ENCODE results near the gene PCAT6. TPM values are rescaled to one million over a fixed set of nuclear protein-coding genes. Genes with fewer than 3 reads are reported as not detected.
A peak's percentile ranks its signal among the peaks of the same experiment; 100 is the strongest.

The PCAT6 gene
- total RNA-seq, 4 donors from 2014 or later, result not detected

DNA sequence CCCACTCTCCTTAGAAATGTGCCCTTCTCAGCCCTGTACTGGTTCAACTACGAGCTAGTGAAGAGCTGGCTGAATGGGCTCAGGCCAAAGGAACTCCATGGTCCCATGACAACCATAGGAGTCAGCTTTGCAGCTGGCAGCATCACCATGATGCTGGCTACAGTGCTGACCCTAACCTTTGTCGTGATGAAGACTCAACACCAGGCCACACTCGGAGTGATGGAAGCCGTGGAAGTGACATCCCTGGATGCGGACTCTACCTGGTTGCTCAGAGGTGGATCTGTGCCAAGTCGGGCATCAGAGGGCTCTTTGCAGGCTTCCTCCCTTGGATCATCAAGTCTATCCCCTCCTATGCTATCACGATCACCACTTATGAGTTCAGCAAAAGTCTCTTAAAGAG, 14.1 kb upstream of the PCAT6 start:
- Histone ChIP-seq H3K36me3 (peaks cover 0 to 6% (median 0%) of the 10 kb centered on the region in 4 donors), H3K27ac (replicated peaks in 1 of 4) (no peak overlapping the region), H3K9me3 (no peaks in the 10 kb centered on the region), H3K4me1 (peaks cover 3 to 21% (median 16%) of the 10 kb centered on the region in 4 donors), H3K27me3 (no peaks in the 10 kb centered on the region), H3K4me3 (no peak overlapping the region)
- intact Hi-C loops (cut with DNase I), result no loop called here
- DNase-seq (ENCODE audit: extremely low spot score), result peak; percentile 77
- TF ChIP-seq POLR2A (IDR thresholded peaks at IDR 0.05; ENCODE audit: low read depth) (no peak), POLR2AphosphoS5 (IDR thresholded peaks at IDR 0.05) (no peak)
- TF ChIP-seq, protein P1, sequence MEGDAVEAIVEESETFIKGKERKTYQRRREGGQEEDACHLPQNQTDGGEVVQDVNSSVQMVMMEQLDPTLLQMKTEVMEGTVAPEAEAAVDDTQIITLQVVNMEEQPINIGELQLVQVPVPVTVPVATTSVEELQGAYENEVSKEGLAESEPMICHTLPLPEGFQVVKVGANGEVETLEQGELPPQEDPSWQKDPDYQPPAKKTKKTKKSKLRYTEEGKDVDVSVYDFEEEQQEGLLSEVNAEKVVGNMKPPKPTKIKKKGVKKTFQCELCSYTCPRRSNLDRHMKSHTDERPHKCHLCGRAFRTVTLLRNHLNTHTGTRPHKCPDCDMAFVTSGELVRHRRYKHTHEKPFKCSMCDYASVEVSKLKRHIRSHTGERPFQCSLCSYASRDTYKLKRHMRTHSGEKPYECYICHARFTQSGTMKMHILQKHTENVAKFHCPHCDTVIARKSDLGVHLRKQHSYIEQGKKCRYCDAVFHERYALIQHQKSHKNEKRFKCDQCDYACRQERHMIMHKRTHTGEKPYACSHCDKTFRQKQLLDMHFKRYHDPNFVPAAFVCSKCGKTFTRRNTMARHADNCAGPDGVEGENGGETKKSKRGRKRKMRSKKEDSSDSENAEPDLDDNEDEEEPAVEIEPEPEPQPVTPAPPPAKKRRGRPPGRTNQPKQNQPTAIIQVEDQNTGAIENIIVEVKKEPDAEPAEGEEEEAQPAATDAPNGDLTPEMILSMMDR (IDR thresholded peaks at IDR 0.05), result no peak
- WGBS, result 90% methylated on average over 6 of the region's 7 CpGs

DNA sequence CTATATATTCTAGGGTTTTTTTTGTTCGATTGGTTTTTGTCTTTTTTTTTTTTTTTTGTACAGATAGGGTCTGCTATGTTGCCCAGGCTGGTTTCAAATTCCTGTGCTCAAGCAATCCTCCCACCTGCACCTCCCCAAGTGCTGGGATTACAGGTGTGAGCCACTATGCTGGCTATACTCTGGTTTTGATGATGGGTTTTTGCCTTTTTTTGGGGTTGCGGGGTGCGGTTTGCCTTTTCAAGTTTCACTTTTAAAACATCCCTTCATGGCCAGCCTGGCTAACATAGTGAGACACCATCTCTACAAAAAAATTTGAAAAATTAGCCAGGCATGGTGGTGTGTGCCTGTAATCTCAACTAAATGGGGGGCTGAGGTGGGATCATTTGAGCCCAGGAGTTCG, 12.5 kb upstream of the PCAT6 start:
- H3K4me3 ChIP-seq, result no peak overlapping the region
- WGBS, result 83% methylated on average over 4 of the region's 4 CpGs
- H3K9me3 ChIP-seq, result no peaks in the 10 kb centered on the region
- TF ChIP-seq POLR2A (IDR thresholded peaks at IDR 0.05; ENCODE audit: low read depth) (no peak), EP300 (IDR thresholded peaks at IDR 0.05) (no peak), POLR2AphosphoS5 (IDR thresholded peaks at IDR 0.05) (no peak)
- TF ChIP-seq, protein P1 (IDR thresholded peaks at IDR 0.05), result no peak
- H3K27ac ChIP-seq (replicated peaks in 1 of 4), result no peak overlapping the region
- peaks cover 0 to 6% (median 0%) of the 10 kb centered on the region in 4 donors for H3K36me3 ChIP-seq
- intact Hi-C loops (cut with DNase I), result no loop called here
- H3K4me1 ChIP-seq, result peaks cover 0 to 32% (median 25%) of the 10 kb centered on the region in 4 donors
- DNase-seq (ENCODE audit: extremely low spot score), result peak; percentile 2
- H3K27me3 ChIP-seq, result no peaks in the 10 kb centered on the region

DNA sequence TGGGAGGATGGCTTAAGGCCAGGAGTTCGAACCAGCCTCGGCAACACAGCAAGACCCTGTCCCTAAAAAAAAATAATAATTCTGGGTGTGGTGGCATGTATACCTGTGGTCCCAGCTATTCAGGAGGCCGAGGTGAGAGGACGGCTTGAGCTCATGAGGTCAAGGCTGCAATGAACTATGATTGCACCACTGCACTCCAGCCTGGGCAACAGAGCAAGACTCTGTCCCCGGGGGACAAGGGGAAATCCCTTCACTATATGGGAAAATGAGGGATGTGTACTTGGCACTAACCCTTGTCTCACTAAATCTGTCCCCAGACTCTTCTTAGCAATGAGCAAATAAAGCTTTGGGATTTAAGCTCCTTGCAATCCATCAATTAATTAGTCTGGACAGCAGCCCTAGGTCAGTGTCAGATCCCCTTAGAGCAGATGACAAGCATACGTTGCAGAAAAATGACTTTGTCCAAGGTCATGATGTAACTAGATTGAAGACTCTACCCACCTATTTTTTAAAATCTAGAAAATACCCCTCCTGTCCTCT, 11.9 kb upstream of the PCAT6 start:
- H3K27me3 ChIP-seq, result no peaks in the 10 kb centered on the region
- DNase-seq (ENCODE audit: extremely low spot score), result peak; percentile 62
- H3K4me3 ChIP-seq, result no peak overlapping the region
- peaks cover 0 to 37% (median 30%) of the 10 kb centered on the region in 4 donors for H3K4me1 ChIP-seq
- TF ChIP-seq POLR2AphosphoS5 (IDR thresholded peaks at IDR 0.05) (no peak), EP300 (IDR thresholded peaks at IDR 0.05) (no peak), POLR2A (IDR thresholded peaks at IDR 0.05; ENCODE audit: low read depth) (no peak)
- TF ChIP-seq, protein P1 (IDR thresholded peaks at IDR 0.05), result no peak
- H3K36me3 ChIP-seq, result peaks cover 0 to 6% (median 0%) of the 10 kb centered on the region in 4 donors
- 81% methylated on average over 6 of the region's 6 CpGs for WGBS
- no peaks in the 10 kb centered on the region for H3K9me3 ChIP-seq
- H3K27ac ChIP-seq (replicated peaks in 1 of 4), result no peak overlapping the region
- intact Hi-C loops (cut with DNase I), result no loop called here

DNA sequence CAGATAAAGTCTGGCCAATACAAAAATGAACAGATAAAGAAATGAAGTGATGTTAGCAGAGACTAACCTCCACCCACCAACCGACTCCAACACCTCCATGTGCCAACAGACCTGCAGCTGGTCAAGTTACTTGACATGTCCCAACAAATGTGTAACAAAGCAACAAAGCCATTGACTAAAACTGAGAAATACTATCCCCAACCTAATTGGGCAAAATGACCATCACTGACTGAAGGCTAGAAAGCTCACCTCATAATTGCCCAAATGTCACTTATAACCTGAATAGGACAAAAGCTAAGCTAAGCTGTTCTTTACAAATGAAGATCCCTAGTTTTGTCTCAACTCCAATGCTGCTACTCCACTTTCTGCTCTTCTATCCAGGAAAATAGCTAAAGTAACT, 10.0 kb upstream of the PCAT6 start:
- TF ChIP-seq, protein P1 (IDR thresholded peaks at IDR 0.05), result no peak
- TF ChIP-seq POLR2AphosphoS5 (IDR thresholded peaks at IDR 0.05), result no peak
- no peak for TF ChIP-seq EP300 (IDR thresholded peaks at IDR 0.05)
- no peak for TF ChIP-seq POLR2A (IDR thresholded peaks at IDR 0.05; ENCODE audit: low read depth)
- Histone ChIP-seq H3K27me3 (no peaks in the 10 kb centered on the region), H3K4me1 (peaks cover 2 to 45% (median 45%) of the 10 kb centered on the region in 4 donors), H3K9me3 (no peaks in the 10 kb centered on the region), H3K27ac (replicated peaks in 1 of 4) (no peak overlapping the region), H3K36me3 (peaks cover 0 to 6% (median 0%) of the 10 kb centered on the region in 4 donors), H3K4me3 (no peak overlapping the region)
- WGBS, result 88% methylated on average over 1 of the region's 1 CpG
- DNase-seq (ENCODE audit: extremely low spot score), result no peak
- intact Hi-C loops (cut with DNase I), result no loop called here

DNA sequence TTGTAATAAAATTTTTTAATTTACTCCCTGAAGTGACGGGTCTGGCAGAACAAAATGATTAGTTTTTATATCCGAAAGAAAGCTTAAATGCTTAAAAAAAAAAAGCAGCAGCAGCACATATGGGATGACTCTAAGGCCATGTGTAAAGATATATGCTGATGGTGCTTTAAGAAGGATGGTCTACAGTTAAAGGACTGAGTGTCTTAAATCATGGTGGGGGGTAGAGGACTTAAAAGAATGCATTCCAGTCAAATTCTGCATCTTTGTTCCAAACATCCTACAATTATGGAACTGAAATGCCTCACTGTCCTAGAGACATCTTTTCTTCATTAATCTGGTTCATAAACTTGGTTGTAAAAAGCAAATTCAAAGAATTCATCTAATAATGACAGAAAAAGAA, 9.6 kb upstream of the PCAT6 start:
- Histone ChIP-seq H3K4me3 (no peak overlapping the region), H3K27me3 (no peaks in the 10 kb centered on the region), H3K36me3 (peaks cover 0 to 6% (median 0%) of the 10 kb centered on the region in 4 donors), H3K9me3 (no peaks in the 10 kb centered on the region), H3K27ac (replicated peaks in 1 of 4) (no peak overlapping the region), H3K4me1 (peaks cover 4 to 47% (median 45%) of the 10 kb centered on the region in 4 donors)
- WGBS, result 84% methylated on average over 2 of the region's 2 CpGs
- intact Hi-C loops (cut with DNase I), result no loop called here
- TF ChIP-seq POLR2AphosphoS5 (IDR thresholded peaks at IDR 0.05), result no peak
- no peak for TF ChIP-seq EP300 (IDR thresholded peaks at IDR 0.05)
- TF ChIP-seq, protein P1 (IDR thresholded peaks at IDR 0.05), result no peak
- no peak for TF ChIP-seq POLR2A (IDR thresholded peaks at IDR 0.05; ENCODE audit: low read depth)
- DNase-seq (ENCODE audit: extremely low spot score), result no peak
